Astrocyte (in vitro differentiated cells and primary cell): ENCODE measurements around the gene MROH2A. TPM values are rescaled to one million over a fixed set of nuclear protein-coding genes. Genes with fewer than 3 reads are reported as not detected.

Experiments used
- DNase-seq: peaks from one replicate; pipeline ENCODE4 v3.0.0-alpha.2; 2010; ENCODE audit warnings: low read depth
- FAIRE-seq: peaks from 2 replicates; lab custom pipeline; 2011; peaks lifted over from hg19 to GRCh38; lab: Jason Lieb, UNC
- H2AFZ ChIP-seq: 2 replicates; pipeline ENCODE4 v1.6.0; 2012; ENCODE audit warnings: low read depth, low read length, inconsistent platforms
- H3K27ac ChIP-seq: 2 replicates; pipeline ENCODE4 v1.5.1; 2011; ENCODE audit warnings: low read depth, low read length, inconsistent platforms
- H3K27me3 ChIP-seq: 2 replicates; pipeline ENCODE4 v1.6.0; 2011; ENCODE audit warnings: low read length, inconsistent platforms; ENCODE audit not compliant: insufficient read depth
- H3K36me3 ChIP-seq: 2 replicates; pipeline ENCODE4 v1.5.1; 2011; ENCODE audit warnings: low read length, inconsistent platforms; ENCODE audit not compliant: insufficient read depth
- H3K4me1 ChIP-seq: 2 replicates; pipeline ENCODE4 v1.5.1; 2011; ENCODE audit warnings: low read length, inconsistent platforms; ENCODE audit not compliant: insufficient read depth
- H3K4me2 ChIP-seq: 2 replicates; pipeline ENCODE4 v1.6.0; 2012; ENCODE audit warnings: low read length, inconsistent platforms
- H3K4me3 ChIP-seq: 2 replicates; pipeline ENCODE4 v1.5.1; 2011; ENCODE audit warnings: low read depth, mild to moderate bottlenecking, low read length, inconsistent platforms; ENCODE audit not compliant: insufficient read depth
- H3K79me2 ChIP-seq: 2 replicates; pipeline ENCODE4 v1.6.0; 2012; ENCODE audit warnings: mild to moderate bottlenecking, low read length, inconsistent platforms; ENCODE audit not compliant: insufficient read depth
- H3K9ac ChIP-seq: 2 replicates; pipeline ENCODE4 v1.6.0; 2012; ENCODE audit warnings: mild to moderate bottlenecking, low read length, inconsistent platforms
- H3K9me3 ChIP-seq: 2 replicates; pipeline ENCODE4 v1.5.1; 2012; ENCODE audit warnings: low read depth, mild to moderate bottlenecking, low read length, inconsistent platforms; ENCODE audit not compliant: insufficient read depth
- H4K20me1 ChIP-seq: 2 replicates; pipeline ENCODE4 v1.6.0; 2012; ENCODE audit warnings: low read length, inconsistent platforms; ENCODE audit not compliant: insufficient read depth
- H3K27ac Mint-ChIP-seq: one replicate; pipeline ENCODE4 v1.8.0; 2021; ENCODE audit warnings: mild to moderate bottlenecking, mixed read lengths; ENCODE audit not compliant: unreplicated experiment
- H3K27me3 Mint-ChIP-seq: one replicate; pipeline ENCODE4 v1.8.0; 2021; ENCODE audit warnings: low read depth, mixed read lengths; ENCODE audit not compliant: unreplicated experiment
- H3K36me3 Mint-ChIP-seq: one replicate; pipeline ENCODE4 v1.8.0; 2021; ENCODE audit warnings: low read depth, mixed read lengths; ENCODE audit not compliant: unreplicated experiment
- H3K4me1 Mint-ChIP-seq: one replicate; pipeline ENCODE4 v1.8.0; 2021; ENCODE audit warnings: low read depth, mixed read lengths; ENCODE audit not compliant: unreplicated experiment
- H3K4me3 Mint-ChIP-seq: one replicate; pipeline ENCODE4 v1.8.0; 2021; ENCODE audit warnings: mild to moderate bottlenecking, moderate library complexity, mixed read lengths; ENCODE audit not compliant: unreplicated experiment
- H3K9me3 Mint-ChIP-seq: one replicate; pipeline ENCODE4 v1.8.0; 2021; ENCODE audit warnings: mild to moderate bottlenecking, mixed read lengths; ENCODE audit not compliant: unreplicated experiment
- EZH2 ChIP-seq: IDR thresholded peaks from 2 replicates; pipeline ENCODE4 v1.6.1; 2012; ENCODE audit warnings: mild to moderate bottlenecking, low read length, inconsistent platforms; ENCODE audit not compliant: insufficient read depth
- total RNA-seq: library from RNA; stranded (reverse); gene quantifications from 2 replicates; pipeline ENCODE4 v1.2.1, GENCODE V29; 2021
- TF ChIP-seq, protein P1 (sequence below): IDR thresholded peaks from 2 replicates; pipeline ENCODE4 v1.5.1; 2011; ENCODE audit warnings: low read depth, mild to moderate bottlenecking, inconsistent platforms, low read length, moderate library complexity; ENCODE audit not compliant: insufficient read depth

MROH2A gene
- total RNA-seq, 1 donor from 2014 or later: not detected

GRCh38 chr2:233803292-233803911, 25.3 kb downstream of the MROH2A start:
- Mint-ChIP-seq H3K4me3 (no peak overlapping the region), H3K27me3 (peaks cover 40% of the 10 kb centered on the region), H3K36me3 (no peaks in the 10 kb centered on the region), H3K9me3 (peaks cover 4% of the 10 kb centered on the region), H3K4me1 (peaks cover 4% of the 10 kb centered on the region), H3K27ac (no peak overlapping the region)
- Histone ChIP-seq H3K36me3 (no peaks in the 10 kb centered on the region), H3K27ac (no peak overlapping the region), H3K79me2 (no peaks in the 10 kb centered on the region), H4K20me1 (no peaks in the 10 kb centered on the region), H3K4me3 (no peak overlapping the region), H2AFZ (no peak overlapping the region), H3K27me3 (peaks cover 4% of the 10 kb centered on the region), H3K4me2 (no peak overlapping the region), H3K9ac (no peak overlapping the region), H3K9me3 (no peaks in the 10 kb centered on the region), H3K4me1 (peaks cover 5% of the 10 kb centered on the region)
- DNase-seq: no peak
- TF ChIP-seq, protein P1, sequence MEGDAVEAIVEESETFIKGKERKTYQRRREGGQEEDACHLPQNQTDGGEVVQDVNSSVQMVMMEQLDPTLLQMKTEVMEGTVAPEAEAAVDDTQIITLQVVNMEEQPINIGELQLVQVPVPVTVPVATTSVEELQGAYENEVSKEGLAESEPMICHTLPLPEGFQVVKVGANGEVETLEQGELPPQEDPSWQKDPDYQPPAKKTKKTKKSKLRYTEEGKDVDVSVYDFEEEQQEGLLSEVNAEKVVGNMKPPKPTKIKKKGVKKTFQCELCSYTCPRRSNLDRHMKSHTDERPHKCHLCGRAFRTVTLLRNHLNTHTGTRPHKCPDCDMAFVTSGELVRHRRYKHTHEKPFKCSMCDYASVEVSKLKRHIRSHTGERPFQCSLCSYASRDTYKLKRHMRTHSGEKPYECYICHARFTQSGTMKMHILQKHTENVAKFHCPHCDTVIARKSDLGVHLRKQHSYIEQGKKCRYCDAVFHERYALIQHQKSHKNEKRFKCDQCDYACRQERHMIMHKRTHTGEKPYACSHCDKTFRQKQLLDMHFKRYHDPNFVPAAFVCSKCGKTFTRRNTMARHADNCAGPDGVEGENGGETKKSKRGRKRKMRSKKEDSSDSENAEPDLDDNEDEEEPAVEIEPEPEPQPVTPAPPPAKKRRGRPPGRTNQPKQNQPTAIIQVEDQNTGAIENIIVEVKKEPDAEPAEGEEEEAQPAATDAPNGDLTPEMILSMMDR: no peak
- no peak for TF ChIP-seq EZH2
- FAIRE-seq: no peak

DNA sequence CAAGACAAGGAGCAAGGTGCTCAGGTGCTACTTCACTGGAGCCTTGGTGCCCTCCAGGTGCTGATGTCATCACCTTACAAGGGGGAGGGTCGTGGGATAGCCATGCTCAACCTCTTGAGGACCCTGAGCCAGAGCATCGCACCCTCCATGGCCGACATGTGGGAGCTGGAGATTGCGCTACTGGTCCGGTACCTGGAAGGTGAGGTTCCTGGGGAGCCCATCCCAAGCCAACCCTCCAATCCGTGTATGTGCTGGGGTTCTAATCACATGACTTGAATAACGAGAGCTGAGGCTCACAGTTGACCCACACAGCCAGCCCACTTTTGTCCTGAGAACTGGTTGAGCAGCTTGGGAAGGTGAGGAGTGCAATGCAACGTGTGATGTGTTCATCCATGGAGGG, 25.9 kb downstream of the MROH2A start:
- H3K36me3 ChIP-seq: no peaks in the 10 kb centered on the region
- peaks cover 4% of the 10 kb centered on the region for H3K27me3 ChIP-seq
- H3K4me1 ChIP-seq: peaks cover 5% of the 10 kb centered on the region
- Mint-ChIP-seq H3K4me1 (peaks cover 4% of the 10 kb centered on the region), H3K27me3 (peaks cover 44% of the 10 kb centered on the region), H3K36me3 (no peaks in the 10 kb centered on the region), H3K27ac (no peak overlapping the region), H3K9me3 (peaks cover 3% of the 10 kb centered on the region), H3K4me3 (no peak overlapping the region)
- FAIRE-seq: no peak
- H3K79me2 ChIP-seq: no peaks in the 10 kb centered on the region
- DNase-seq: no peak
- TF ChIP-seq EZH2: no peak
- TF ChIP-seq, protein P1: no peak
- no peaks in the 10 kb centered on the region for H4K20me1 ChIP-seq
- H2AFZ ChIP-seq: no peak overlapping the region
- no peak overlapping the region for H3K4me3 ChIP-seq
- H3K4me2 ChIP-seq: no peak overlapping the region
- no peaks in the 10 kb centered on the region for H3K9me3 ChIP-seq
- H3K9ac ChIP-seq: no peak overlapping the region
- no peak overlapping the region for H3K27ac ChIP-seq

GRCh38 chr2:233807215-233807865, 29.2 kb downstream of the MROH2A start:
- Mint-ChIP-seq H3K36me3 (no peaks in the 10 kb centered on the region), H3K27ac (no peak overlapping the region)
- no peak for FAIRE-seq

More at GRCh38 chr2:233807215-233807865, 29.2 kb downstream of the MROH2A start:
- Histone ChIP-seq H3K4me3 (no peak overlapping the region), H3K4me2 (no peak overlapping the region), H3K9ac (no peak overlapping the region), H3K36me3 (no peaks in the 10 kb centered on the region), H3K79me2 (no peaks in the 10 kb centered on the region), H2AFZ (no peak overlapping the region), H3K9me3 (no peaks in the 10 kb centered on the region), H3K27me3 (peaks cover 8% of the 10 kb centered on the region), H3K27ac (no peak overlapping the region), H3K4me1 (no peaks in the 10 kb centered on the region), H4K20me1 (no peaks in the 10 kb centered on the region)
- Mint-ChIP-seq H3K4me1 (no peaks in the 10 kb centered on the region), H3K9me3 (no peaks in the 10 kb centered on the region), H3K4me3 (no peak overlapping the region), H3K27me3 (peaks cover 50% of the 10 kb centered on the region)
- TF ChIP-seq, protein P1: no peak
- TF ChIP-seq EZH2: no peak
- DNase-seq: no peak
